Measurements from ENCODE around the gene TPSG1.
"Not testable (repeated sequence)": the region's sequence is repeated elsewhere in the genome, so short reads cannot be mapped to it uniquely, and the experiment has no call there.

Gene TPSG1

DNA sequence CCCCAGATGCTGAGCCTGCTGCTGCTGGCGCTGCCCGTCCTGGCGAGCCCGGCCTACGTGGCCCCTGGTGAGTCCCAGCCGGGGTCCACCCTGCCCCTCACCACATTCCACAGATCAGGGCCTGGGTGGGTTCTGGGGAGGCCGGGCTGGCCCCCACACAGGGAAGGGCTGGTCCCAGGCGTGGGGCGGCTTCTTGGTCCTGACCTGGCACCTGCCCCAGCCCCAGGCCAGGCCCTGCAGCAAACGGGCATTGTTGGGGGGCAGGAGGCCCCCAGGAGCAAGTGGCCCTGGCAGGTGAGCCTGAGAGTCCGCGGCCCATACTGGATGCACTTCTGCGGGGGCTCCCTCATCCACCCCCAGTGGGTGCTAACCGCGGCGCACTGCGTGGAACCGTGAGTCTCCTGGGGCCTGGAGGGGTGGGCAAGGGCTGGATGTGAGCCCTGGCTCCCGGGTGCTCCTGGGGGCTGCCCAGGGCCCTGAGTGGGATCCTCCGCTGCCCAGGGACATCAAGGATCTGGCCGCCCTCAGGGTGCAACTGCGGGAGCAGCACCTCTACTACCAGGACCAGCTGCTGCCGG lies 31.3 kb upstream of the TPSG1 start:
- DNase-seq: not testable (repeated sequence)

DNA sequence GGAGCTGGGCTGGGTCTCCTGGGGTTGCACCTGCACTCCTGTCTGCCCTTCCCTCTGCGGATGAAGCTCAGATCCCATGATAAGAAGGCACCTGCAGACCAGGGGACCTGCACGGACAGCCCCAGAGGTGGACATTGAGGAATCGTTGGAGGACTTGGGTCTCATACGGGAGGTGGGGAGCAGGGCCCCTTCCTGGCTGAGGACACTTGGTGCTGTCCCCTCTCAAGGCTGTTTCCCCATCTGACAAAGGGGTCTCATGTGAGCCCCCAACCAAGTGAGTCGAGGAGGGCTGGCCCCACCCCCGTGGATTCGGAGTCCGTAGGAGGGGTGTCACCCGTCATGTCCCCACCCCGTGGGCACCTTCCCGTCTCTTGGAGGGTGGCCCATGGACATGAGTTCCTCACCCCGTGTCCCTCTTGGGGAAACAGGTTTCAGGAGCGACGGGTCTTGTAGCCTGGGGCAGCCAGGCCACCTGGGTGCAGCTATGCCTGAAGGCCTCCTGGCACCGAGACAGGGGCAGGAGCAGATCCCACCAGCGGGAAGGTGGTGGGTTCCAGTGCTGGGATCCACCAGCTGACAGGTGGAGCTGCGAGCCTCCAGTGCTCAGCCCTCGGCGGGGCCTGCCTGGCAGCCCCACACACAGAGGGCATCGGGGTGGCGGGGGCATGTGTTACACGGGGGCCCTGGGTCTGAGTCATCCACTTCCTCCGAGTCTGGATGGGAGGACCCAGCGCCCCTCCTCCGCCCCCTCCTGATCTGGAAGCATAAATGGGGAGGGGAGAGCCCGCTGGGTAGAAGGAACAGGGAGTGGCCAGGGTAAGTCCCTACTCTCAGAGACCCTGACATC lies 30.4 kb upstream of the TPSG1 start, which contains the start of gene TPSD1:
TPSD1 (plus strand) TSS at position 794 of the 847 bp plus-strand sequence. CDS start 212 bp downstream, outside the sequence.
- not testable (repeated sequence) for DNase-seq

DNA sequence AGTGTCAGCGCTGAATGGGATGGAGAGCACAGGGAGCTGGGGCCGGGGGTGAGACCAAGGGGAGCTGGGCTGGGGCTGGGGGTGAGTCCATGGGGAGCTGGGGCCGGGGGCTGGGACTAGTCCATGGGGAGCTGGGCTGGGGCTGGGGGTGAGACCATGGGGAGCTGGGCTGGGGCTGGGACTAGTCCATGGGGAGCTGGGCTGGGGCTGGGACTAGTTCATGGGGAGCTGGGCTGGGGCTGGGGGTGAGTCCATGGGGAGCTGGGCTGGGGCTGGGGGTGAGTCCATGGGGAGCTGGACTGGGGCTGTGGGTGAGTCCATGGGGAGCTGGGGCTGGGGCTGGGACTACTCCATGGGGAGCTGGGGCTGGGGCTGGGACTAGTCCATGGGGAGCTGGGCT lies 29.8 kb upstream of the TPSG1 start:
- DNase-seq: not testable (repeated sequence)

DNA sequence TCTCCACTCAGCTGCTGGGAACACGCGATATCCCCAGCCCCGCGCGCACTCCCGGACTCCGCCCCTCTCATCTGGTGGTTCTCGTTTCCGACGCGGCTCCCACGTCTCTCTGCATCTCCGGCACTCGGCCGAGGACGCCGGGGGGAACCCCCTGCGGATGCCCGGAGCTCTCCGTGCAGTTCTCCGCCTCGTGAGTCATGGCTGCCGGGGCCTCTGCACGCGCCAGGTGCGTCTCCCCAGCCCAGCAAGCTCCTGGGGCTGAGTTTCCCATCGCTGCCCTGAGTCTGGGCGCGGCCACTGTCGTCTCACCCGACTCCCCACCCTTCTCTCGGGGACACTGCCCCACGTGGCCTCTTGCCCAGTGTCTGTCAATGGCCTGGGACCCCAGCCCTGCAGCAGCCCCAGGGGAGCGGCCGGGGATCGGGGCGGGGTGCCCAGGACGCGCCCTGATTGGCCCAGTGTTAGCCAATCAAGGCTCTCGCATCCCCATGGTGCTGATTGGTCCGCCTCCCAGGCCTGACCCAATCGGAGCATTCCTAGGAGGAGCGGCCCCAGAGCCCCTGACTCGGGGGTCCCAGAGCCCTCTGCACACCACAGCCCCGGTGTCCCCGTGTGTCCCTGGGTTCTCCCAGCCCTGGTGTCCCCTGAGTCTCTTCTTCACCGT lies 28.8 kb upstream of the TPSG1 start:
- not testable (repeated sequence) for DNase-seq

DNA sequence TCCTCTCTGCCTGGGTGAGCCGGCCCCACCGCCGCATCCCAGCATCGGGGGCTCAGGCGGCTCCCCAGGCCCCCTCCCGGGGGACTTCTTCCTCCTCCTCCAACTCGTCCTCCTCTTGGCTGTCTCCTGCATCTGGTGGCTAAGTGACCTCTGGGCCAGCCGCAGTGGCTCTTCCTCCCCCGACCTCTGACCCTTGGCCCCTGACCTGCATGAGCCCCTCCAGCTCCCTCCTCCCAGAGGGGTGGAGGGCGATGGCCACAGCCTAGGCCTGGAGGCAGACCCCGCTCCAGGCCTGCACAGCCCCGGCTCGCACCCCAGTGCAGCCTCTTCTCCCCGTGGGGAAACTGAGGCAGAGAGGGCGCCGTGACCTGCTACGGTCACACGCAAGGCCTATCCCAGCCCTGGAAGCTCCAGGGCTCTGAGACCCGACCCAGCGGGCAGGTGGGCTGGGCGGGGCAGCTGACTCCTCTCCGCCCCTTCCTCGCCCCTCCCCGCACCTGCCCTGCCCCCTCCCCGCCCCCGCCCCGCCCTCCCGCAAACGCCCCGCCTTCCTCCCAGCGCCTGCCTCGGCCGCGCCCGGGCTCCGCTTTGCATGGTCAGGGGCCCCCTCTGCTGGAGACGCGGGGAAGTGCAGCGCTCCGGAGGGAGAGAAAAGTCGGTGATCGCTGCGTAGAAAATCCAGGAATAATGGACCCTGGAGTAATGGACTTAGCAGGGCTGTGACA lies 24.1 kb upstream of the TPSG1 start:
- not testable (repeated sequence) for DNase-seq

DNA sequence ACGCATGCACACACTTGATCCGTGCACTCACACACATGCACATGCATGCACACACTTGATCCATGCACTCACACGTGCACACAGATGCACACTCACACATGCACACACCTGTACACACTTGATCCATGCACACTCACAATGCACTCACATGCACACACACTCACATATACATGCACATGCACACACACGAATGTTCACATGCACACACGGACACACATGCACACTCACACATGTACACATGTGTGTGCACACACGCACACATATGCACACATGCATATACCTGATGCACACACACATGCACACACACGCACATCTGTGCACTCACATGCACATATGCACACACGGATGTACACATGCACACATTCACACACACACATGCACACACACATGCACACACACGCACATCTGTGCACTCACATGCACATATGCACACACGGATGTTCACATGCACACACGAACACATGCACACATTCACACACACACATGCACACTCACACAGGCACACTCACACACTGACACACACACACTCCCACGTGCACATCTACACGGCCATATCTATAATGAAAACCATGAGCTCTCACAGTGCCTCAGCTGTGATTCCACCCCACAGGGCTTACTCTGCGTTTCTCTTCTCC lies 23.0 kb upstream of the TPSG1 start:
- DNase-seq: not testable (repeated sequence)

DNA sequence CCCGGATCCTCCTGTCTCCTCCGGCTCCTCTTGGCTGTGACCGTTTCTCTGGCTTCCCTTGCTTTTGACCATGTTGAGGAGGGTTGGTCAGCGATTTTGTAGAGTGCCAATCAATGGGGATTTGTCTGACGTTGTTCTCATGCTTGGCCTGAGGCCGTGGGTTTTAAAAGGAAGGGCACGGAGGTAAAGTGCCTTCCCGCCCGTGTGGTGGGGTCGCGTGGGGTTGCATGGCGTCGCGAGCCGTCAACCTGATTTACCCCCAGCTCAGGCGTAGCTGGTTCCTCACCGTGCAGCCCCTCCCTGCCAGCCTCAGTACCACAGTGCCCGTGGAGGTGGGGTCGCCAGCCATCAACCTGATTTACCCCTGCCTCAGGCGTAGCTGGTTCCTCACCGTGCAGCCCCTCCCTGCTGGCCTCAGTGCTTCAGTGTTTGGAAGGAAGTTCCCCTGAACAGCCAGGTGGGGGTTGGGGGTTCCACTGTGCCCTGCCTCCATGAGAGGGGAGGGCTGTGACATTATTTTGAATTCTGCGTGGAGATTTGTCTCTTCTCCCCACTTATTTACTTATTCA lies 20.5 kb upstream of the TPSG1 start:
- DNase-seq: no peak

DNA sequence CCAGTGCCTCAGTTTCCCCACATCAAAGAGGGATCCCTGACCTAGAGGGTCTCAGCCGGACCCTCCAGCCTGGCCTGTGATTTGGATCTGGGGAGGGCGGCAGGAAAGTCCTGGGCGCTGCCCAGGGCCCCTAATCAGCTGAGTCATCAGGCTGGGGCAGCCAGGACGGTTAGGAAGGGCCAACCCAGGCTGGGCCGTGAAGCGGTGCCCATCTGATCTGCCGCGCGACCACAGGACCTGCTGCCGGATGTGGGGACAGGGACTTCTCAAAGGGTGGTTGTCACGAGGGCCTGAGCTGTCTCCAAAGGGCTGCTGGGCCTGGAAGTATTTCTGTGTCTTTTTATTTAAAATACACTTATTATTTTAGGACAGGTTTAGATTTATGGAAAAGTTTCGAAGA lies 19.8 kb upstream of the TPSG1 start:
- no peak for DNase-seq

DNA sequence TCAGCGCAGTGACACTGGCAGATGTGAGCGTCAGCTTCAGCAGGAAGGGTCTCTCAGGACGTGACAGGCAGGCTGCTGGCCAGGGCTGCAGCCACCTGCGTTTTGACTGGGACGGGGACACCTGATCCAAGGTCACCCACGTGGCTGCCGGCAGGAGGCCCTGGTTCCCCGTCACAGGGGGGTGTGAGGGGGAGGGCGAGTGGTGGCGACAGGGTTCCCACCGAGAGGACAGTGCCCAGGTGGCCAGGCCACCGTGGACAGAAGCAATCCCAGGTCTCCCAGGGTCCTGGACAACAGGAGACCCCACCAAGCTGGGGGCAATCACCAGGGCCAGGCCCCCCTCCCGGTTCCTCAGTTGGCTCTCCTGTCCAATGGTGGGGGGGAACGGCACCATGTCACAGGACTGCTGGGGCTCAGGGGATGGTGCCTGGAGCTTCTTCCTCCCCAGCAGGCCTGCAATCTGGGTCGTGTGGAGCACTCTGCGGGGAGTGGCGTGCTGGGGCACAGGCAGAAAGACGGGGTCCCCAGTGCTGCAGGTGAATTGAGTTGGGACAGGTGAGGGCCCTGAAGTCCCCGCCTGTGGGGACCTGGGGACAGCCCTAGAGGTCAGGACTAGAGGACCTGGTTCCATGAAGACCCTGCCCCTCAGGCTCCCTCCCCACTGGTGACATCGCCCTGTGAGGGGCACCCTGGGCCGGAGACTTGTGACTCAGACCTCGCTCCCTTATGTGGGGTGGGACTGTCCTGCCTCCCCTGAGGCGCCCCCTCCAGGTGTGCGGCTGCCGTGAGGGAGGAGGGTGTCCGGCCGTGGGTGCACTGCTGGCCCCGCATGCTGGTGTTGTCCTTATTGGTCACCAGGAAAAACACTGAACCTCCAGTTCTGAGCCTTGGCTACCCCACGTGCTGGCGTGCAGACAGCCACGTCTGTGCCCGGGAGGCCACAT lies 19.1 kb upstream of the TPSG1 start:
- not testable (repeated sequence) for DNase-seq

- not testable (repeated sequence) for DNase-seq
Measured at GRCh38 chr16:1243363-1243762, 18.3 kb upstream of the TPSG1 start.

DNA sequence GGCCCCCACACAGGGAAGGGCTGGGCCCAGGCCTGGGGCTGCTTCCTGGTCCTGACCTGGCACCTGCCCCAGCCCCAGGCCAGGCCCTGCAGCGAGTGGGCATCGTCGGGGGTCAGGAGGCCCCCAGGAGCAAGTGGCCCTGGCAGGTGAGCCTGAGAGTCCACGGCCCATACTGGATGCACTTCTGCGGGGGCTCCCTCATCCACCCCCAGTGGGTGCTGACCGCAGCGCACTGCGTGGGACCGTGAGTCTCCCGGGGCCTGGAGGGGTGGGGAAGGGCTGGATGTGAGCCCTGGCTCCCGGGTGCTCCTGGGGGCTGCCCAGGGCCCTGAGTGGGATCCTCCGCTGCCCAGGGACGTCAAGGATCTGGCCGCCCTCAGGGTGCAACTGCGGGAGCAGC lies 16.0 kb upstream of the TPSG1 start:
- not testable (repeated sequence) for DNase-seq

DNA sequence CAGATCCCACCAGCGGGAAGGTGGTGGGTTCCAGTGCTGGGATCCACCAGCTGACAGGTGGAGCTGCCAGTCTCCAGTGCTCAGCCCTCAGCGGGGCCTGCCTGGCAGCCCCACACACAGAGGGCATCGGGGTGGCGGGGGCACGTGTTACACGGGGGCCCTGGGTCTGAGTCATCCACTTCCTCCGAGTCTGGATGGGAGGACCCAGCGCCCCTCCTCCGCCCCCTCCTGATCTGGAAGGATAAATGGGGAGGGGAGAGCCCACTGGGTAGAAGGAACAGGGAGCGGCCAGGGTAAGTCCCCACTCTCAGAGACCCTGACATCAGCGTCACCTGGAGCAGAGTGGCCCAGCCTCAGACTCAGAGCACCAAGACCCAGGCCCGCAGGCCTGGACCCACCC lies 15.4 kb upstream of the TPSG1 start, which contains the start of gene TPSAB1:
TPSAB1 (plus strand) TSS at position 270 of the 400 bp plus-strand sequence. CDS start 234 bp downstream, outside the sequence.
- DNase-seq: not testable (repeated sequence)

- not testable (repeated sequence) for DNase-seq
Measured at GRCh38 chr16:1239575-1239974, 14.5 kb upstream of the TPSG1 start.

- DNase-seq: not testable (repeated sequence)
Measured at GRCh38 chr16:1238909-1239308, 13.8 kb upstream of the TPSG1 start.

DNA sequence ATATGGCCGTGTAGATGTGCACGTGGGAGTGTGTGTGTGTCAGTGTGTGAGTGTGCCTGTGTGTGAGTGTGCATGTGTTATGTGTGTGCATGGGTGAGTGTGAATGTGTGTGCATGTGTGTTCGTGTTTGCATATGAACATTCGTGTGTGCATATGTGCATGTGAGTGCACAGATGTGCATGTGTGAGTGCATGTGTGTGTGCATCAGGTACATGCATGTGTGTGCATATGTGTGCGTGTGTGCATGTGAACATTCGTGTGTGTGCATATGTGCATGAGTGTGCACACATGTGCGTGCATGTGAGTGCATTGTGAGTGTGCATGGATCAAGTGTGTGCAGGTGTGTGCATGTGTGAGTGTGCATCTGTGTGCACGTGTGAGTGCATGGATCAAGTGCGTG lies 12.9 kb upstream of the TPSG1 start:
- DNase-seq: no peak

GRCh38 chr16:1236659-1237058 lies 11.6 kb upstream of the TPSG1 start:
- DNase-seq: not testable (repeated sequence)

- DNase-seq: not testable (repeated sequence)
Measured at GRCh38 chr16:1232049-1232748, 7.1 kb upstream of the TPSG1 start.

DNA sequence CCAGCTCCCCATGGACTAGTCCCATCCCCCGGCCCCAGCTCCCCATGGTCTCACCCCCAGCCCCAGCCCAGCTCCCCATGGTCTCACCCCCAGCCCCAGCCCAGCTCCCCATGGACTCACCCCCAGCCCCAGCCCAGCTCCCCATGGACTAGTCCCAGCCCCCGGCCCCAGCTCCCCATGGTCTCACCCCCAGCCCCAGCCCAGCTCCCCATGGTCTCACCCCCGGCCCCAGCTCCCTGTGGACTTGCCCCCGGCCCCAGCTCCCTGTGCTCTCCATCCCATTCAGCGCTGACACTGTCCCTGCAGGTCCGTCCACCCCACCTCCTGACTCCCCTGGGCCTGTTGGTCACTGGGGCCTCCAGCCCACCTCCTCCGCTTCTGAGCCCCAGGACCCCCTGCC lies 6.2 kb upstream of the TPSG1 start:
- not testable (repeated sequence) for DNase-seq

DNA sequence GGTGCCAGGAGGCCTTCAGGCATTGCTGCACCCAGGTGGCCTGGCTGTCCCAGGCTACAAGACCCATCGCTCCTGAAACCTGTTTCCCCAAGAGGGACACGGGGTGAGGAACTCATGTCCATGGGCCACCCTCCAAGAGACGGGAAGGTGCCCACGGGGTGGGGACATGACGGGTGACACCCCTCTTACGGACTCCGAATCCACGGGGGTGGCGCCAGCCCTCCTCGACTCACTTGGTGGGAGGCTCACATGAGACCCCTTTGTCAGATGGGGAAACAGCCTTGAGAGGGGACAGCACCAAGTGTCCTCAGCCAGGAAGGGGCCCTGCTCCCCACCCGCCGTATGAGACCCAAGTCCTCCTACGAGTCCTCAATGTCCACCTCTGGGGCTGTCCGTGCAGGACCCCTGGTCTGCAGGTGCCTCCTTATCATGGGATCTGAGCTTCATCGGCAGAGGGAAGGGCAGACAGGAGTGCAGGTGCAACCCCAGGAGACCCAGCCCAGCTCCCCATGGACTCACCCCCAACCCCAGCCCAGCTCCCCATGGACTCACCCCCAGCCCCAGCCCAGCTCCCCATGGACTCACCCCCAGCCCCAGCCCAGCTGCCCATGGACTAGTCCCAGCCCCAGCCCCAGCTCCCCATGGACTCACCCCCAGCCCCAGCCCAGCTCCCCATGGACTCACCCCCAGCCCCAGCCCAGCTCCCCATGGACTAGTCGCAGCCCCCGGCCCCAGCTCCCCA lies 5.6 kb upstream of the TPSG1 start:
- DNase-seq: not testable (repeated sequence)
